Osteoblast (primary cell): ENCODE results near the gene ASCC1. TPM values are rescaled to one million over a fixed set of nuclear protein-coding genes. Genes with fewer than 3 reads are reported as not detected.
A peak's percentile ranks its signal among the peaks of the same experiment; 100 is the strongest.

Experiments used
- DNase-seq: peaks from one replicate; pipeline ENCODE4 v3.0.0; 2011; ENCODE audit warnings: low spot score, mixed read lengths; ENCODE audit not compliant: insufficient read length; ENCODE audit errors: missing footprints
- H2AFZ ChIP-seq: 2 replicates; pipeline ENCODE4 v1.6.0; 2011; ENCODE audit warnings: mild to moderate bottlenecking, low read length
- H3K27ac ChIP-seq: 2 replicates; pipeline ENCODE4 v1.5.1; 2011; ENCODE audit warnings: mild to moderate bottlenecking, low read depth, low read length, moderate library complexity
- H3K27me3 ChIP-seq: 2 replicates; pipeline ENCODE4 v1.6.0; 2012; ENCODE audit warnings: mild to moderate bottlenecking, control low read depth, inconsistent platforms, low read length, moderate library complexity; ENCODE audit not compliant: insufficient read depth
- H3K36me3 ChIP-seq: 2 replicates; pipeline ENCODE4 v1.5.1; 2011; ENCODE audit warnings: mild to moderate bottlenecking, low read length, control low read depth, moderate library complexity; ENCODE audit not compliant: insufficient read depth
- H3K4me1 ChIP-seq: 2 replicates; pipeline ENCODE4 v1.5.1; 2011; ENCODE audit warnings: mild to moderate bottlenecking, low read length, control low read depth, moderate library complexity; ENCODE audit not compliant: insufficient read depth
- H3K4me2 ChIP-seq: 2 replicates; pipeline ENCODE4 v1.6.0; 2011; ENCODE audit warnings: mild to moderate bottlenecking, low read length; ENCODE audit not compliant: insufficient read depth
- H3K4me3 ChIP-seq: fragments of 200-600 bp; sonication (generic); 3 replicates; pipeline ENCODE4 v1.5.1; 2012; ENCODE audit warnings: mild to moderate bottlenecking, low read length, inconsistent platforms; ENCODE audit not compliant: insufficient read depth
- H3K79me2 ChIP-seq: 2 replicates; pipeline ENCODE4 v1.6.0; 2012; ENCODE audit warnings: mild to moderate bottlenecking, low read length, control low read depth, inconsistent platforms; ENCODE audit not compliant: insufficient read depth
- H3K9me3 ChIP-seq: 2 replicates; pipeline ENCODE4 v1.5.1; 2011; ENCODE audit warnings: low read depth, low read length, control low read depth
- H4K20me1 ChIP-seq: 2 replicates; pipeline ENCODE4 v1.6.0; 2012; ENCODE audit warnings: mild to moderate bottlenecking, low read length, control low read depth; ENCODE audit not compliant: insufficient read depth
- CTCF ChIP-seq: IDR thresholded peaks from 2 replicates; pipeline ENCODE4 v1.5.1; 2011; ENCODE audit warnings: mild to moderate bottlenecking, low read depth, low read length, moderate library complexity; ENCODE audit errors: extremely low read depth
- total RNA-seq: library from RNA; depleted of rRNA; stranded (reverse); fragments of >200 nt; gene quantifications from 2 replicates; pipeline ENCODE4 v1.2.3, GENCODE V29; 2012

ASCC1 gene
- total RNA-seq, 1 donor: 40.2 TPM

GRCh38 chr10:72261784-72262404 lies 45.8 kb upstream of the ASCC1 start:
- DNase-seq: no peak
- Histone ChIP-seq H3K27me3 (no peaks in the 10 kb centered on the region), H2AFZ (no peak overlapping the region), H3K79me2 (no peaks in the 10 kb centered on the region), H3K4me2 (peak overlapping the region; percentile 91), H4K20me1 (no peaks in the 10 kb centered on the region), H3K4me1 (peaks cover 22% of the 10 kb centered on the region), H3K9me3 (no peaks in the 10 kb centered on the region), H3K27ac (peak overlapping the region; percentile 71), H3K4me3 (peak overlapping the region; percentile 83), H3K36me3 (no peaks in the 10 kb centered on the region)
- no peak for TF ChIP-seq CTCF

- Histone ChIP-seq H4K20me1 (no peaks in the 10 kb centered on the region), H3K27me3 (no peaks in the 10 kb centered on the region), H3K4me3 (peak overlapping the region; percentile 83), H3K27ac (peak overlapping the region; percentile 71), H3K36me3 (no peaks in the 10 kb centered on the region), H3K79me2 (no peaks in the 10 kb centered on the region), H3K4me2 (peak overlapping the region; percentile 91), H2AFZ (peak overlapping the region; percentile 93), H3K9me3 (no peaks in the 10 kb centered on the region), H3K4me1 (peaks cover 22% of the 10 kb centered on the region)
- no peak for TF ChIP-seq CTCF
- DNase-seq: peak; percentile 87
Observed at GRCh38 chr10:72260976-72261783, 45.1 kb upstream of the ASCC1 start.

GRCh38 chr10:72260239-72260975 lies 44.3 kb upstream of the ASCC1 start:
- Histone ChIP-seq H4K20me1 (no peaks in the 10 kb centered on the region), H3K9me3 (no peaks in the 10 kb centered on the region), H3K4me3 (peak overlapping the region; percentile 83), H3K27ac (peak overlapping the region; percentile 71), H3K4me1 (peaks cover 22% of the 10 kb centered on the region), H3K27me3 (no peaks in the 10 kb centered on the region), H2AFZ (peak overlapping the region; percentile 93), H3K4me2 (peak overlapping the region; percentile 91), H3K36me3 (no peaks in the 10 kb centered on the region), H3K79me2 (no peaks in the 10 kb centered on the region)
- peak; percentile 95 for DNase-seq
- no peak for TF ChIP-seq CTCF
